ENCODE measurements around the gene MAMDC2.

DNA sequence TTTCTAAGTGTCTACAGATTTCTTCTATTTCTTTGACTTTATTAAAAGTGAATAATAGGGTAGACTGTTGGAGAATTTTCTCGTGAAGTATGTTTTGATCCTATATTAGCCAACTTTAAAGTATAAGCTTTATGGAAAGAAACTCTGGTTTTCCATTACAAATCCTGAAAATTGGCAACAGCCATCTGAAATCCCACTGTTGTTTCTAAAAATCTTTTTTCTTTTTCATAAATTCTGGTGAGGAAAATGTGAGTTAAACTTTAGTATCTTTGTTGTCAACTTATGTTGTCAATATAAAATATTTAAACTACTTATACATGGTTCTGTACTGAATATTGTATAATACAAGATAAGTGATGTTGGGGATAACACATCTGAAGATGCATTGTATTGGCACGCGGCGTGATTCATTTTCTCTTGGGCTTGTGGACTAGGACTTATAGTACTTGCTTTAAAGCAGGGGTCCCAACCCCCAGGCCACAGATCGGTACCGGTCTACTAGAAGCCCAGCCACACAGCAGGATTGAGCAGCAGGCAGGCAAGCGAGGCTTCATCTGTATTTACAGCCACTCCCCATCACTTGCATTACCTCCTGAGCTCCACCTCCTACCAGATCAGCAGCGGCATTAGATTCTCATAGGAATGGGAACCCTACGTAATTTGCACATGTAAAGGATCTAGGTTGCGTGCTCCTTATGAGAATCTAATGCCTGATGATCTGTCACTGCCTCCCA lies 12.7 kb downstream of the MAMDC2 start:
- TF ChIP-seq, protein P1, sequence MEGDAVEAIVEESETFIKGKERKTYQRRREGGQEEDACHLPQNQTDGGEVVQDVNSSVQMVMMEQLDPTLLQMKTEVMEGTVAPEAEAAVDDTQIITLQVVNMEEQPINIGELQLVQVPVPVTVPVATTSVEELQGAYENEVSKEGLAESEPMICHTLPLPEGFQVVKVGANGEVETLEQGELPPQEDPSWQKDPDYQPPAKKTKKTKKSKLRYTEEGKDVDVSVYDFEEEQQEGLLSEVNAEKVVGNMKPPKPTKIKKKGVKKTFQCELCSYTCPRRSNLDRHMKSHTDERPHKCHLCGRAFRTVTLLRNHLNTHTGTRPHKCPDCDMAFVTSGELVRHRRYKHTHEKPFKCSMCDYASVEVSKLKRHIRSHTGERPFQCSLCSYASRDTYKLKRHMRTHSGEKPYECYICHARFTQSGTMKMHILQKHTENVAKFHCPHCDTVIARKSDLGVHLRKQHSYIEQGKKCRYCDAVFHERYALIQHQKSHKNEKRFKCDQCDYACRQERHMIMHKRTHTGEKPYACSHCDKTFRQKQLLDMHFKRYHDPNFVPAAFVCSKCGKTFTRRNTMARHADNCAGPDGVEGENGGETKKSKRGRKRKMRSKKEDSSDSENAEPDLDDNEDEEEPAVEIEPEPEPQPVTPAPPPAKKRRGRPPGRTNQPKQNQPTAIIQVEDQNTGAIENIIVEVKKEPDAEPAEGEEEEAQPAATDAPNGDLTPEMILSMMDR (IDR thresholded peaks at IDR 0.05) = no peak
- TF ChIP-seq EP300 (IDR thresholded peaks at IDR 0.05) (no peak), POLR2AphosphoS5 (IDR thresholded peaks at IDR 0.05) (no peak)

Data from gastroesophageal sphincter (tissue), 3 donors.